Anterior cingulate cortex (tissue), 58 donors: ENCODE data around the gene PDCL2.
"Not testable (repeated sequence)": the region's sequence is repeated elsewhere in the genome, so short reads cannot be mapped to it uniquely, and the experiment has no call there.

Experiments
- DNase-seq, 58 donors: peaks; one replicate each; lab custom pipeline; 2025; lab: John Stamatoyannopoulos, UW

Gene PDCL2

DNA sequence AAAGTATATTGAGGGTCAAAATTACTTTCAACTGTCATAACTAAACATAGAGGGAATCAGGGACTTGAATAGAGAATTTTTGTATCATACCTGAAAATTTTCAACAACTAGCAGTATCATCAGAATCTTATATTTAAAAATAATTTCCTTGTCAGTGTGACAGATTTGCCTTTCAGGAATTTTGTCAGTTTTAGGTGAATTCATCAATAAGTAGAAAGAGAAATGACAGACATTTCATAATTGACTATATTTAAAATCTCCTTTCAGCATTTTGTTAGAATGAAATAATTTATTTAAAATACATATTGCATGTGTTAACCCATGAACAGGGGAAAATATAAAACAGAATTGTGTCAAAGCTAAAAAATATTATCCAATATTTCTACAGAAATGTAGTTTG lies 8.6 kb upstream of the PDCL2 start:
- no peak for DNase-seq

DNA sequence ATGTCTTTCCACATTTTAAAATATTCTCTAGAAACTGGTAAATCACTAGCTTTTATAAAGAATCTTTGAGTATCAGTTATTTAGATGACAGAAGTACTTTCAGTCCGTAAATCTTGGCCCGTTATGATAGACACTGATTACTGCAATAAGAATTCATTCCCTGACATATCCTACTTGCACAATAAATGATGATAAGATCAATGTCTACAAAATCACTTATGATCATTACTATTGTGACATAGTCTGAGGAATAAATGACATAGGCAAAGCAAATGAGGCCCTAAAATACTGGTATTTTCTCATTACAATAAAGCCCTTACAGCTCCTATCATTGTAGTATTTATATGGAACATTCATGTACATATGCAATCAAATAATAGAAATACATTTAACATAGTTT lies 6.6 kb upstream of the PDCL2 start:
- DNase-seq = no peak

DNA sequence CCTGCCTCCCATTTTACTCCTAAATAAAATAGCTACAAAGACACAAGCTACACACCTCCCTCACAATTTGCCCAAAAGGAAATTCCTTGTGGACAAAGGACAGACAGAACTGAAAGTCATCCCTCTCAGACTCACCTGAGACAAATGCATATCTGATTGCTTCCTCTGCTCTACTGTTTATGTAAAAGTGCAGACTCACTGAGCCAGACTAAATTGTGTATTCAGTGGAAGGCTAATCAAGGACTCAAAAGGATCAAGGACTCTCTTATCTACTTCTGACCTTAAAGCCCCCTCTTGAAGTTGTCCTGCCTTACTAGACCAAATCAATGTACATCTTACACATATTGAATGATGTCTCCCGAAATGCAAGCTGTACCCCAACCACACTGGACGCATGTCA lies 3.9 kb downstream of the PDCL2 start:
- no peak for DNase-seq

DNA sequence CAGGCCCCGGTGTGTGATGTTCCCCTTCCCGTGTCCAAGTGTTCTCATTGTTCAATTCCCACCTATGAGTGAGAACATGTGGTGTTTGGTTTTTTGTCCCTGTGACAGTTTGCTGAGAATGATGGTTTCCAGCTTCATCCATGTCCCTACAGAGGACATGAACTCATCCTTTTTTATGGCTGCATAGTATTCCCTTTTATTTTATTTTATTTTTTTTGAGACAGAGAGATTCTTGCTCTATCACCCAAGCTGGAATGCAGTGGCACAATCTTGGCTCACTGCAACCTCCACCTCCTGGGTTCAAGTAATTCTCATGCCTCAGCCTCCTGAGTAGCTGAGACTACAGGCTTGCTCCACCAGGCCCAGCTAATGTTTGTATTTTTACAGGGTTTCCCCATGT lies 9.3 kb downstream of the PDCL2 start:
- not testable (repeated sequence) for DNase-seq

DNA sequence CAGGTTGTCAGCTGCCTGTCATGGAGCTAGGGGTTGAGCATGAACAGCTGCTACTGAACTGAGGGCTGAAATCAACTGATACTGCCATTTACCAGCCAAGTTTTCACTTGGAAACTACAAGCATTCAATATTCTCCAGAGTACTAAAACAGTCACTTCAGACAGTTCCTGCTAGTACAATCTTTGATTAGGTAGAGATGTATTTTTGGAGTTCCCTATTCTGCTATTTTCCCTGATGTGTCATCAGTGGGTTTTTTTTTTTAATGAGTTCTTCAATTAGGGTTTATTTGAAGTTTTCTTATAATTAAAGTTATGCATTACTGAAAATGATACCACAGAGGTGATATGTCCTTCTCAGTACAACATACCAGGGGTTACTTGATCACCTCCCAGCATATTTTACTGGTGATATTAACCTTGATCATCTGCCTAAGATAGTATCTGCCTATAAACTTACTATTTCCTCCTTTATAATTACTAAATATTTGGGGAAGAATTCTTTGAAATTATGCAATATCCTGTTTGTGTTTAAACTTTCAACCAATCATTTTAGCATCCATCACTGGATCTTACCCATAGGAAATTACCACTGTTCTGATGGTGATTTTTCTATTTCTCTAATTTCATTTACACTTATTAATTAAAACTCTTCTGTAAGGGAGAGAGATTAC lies 13.6 kb downstream of the PDCL2 start:
- no peak for DNase-seq

DNA sequence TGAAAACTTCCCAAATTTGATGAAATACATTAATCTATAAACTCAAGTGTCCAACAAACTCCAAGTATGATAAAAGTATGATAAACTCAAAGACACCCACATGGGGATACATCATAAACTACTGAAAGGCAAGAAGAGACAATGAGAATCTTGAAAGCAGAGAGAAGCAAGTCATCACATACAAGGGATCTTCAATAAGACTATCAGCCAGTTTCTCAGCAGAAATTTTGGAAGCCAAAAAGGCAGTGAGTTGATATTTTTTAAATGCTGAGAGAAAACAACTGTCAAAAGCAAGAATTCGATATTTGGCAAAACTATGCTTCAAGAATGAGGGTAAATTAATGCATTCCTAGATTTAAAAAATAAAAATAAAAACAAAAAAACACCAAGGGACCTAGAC lies 16.5 kb downstream of the PDCL2 start:
- no peak for DNase-seq

DNA sequence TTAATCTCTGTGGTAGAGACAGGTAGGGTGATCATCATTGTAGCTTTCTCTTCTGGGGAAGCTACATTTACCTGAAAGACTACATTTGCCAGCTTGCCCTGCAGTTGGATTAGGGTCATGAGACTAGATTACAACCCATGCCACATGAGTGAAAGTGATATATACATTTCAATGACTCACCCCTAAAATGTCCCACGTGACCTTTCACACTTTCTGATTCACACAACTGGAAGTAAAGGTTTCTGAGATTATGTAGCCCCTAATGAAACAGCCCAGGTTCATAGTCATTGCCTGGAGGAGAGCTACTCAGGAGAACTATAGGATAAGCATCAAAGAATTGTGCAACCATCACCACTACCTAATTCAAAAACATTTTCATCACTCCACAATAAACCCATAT lies 17.8 kb downstream of the PDCL2 start:
- DNase-seq = no peak

DNA sequence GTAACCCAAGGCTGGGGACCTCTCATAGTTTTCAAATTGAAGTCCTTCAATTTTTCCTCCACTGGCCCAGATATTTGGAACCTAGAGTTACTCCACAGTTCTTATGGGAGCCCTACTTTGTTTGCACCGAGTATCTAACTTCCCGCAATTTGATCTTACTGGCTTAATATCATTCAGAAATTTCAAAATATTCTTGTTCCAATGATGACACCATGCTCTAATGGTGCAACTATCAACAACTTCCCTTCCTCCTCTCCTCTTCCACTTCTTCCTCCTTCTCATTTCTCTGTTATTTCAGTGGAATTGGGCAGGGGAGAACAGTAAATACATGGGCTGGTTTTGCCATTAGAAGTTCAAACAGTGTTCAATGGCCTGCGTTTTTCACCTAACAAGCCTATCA lies 20.2 kb downstream of the PDCL2 start:
- DNase-seq = no peak

DNA sequence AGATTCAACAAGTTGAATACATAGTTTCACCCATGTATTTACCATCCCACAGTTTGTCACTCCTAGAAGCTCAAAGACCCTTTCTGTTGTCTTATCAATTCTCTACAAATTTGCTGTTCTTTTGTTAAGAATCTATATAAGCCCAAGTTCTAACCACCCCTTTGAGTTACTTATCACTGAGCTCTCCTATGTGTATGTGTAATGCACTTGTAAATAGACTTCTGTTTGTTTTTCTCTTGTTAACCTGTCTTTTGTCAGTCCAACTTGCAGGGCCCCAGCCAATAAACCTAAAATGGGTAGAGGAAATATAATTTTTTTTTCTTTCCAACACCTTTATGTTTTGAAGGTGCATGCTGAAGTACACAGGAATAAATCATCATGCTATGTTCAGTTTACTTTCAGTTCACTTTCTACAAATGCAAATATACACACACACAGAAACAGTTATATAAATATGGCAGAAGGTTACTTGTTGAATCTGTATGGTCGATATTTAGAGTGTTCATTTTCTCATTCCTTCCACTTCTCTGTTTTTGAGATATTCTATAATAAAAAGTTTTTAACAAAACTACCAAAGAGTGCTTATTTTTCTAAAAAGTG lies 23.0 kb downstream of the PDCL2 start:
- no peak for DNase-seq

DNA sequence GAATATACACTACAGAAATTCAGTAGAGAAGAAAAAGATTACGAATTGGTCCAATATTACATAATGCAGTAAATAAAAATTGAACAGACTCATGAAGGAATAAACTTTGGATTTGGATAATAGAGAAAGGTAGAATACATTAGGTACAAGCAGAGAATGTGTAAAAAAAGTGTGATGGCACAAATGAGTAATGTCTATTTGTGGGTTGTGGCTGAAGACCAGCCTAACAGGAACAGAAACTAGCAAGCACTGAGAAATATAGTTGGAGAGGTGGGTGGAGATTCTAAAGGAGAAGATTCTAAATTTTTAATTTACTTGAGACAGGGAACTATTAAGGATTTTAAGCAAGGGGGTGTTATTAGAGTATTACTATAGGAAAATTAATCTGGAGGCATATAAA lies 30.2 kb downstream of the PDCL2 start:
- DNase-seq = peak in 1 of 58 donors; percentile 2

DNA sequence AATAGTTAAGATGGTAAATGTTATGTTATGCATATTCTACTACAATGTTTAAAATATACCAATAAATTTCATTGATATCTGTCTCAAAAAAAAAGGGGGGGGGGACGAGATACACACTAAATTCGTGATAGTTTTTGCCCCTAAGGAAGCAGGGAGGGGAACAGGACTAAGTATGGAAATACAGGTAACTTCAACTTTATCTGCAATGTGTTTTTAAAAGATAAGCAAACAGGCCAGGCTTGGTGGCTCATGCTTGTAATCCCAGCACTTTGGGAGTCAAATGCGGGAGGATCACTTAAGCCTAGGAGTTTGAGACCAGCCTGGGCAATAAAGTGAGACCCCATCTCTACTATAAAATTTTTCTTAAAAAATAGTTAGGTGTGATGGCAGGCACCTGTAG lies 31.9 kb downstream of the PDCL2 start:
- DNase-seq = no peak

DNA sequence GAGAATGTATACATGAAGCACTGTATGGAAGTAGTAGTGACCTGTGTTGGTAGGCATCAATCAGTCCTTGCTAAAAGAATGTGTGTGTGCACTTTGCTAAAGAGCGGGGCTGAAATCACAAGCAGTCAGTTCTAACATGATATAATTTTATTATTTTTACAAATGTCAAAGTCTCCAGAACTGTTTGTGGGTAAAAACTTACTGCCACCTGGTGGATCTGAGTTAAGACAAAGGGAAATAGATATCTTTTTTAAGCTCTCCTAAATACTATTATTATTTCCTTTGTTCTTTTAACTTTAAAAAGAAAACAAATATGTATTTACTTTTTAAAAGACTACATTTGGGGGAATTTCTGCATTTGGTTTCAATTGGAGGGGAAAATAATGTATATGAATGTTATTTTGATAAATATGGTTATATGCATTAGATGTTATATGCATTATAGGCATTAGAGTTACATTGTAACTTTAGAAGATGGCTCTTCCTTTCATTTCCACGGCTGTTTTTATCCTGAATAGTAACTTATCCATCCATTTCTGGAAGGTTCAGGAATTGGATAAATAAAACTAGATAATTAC lies 37.5 kb downstream of the PDCL2 start:
- DNase-seq = peak in 1 of 58 donors; percentile 0

DNA sequence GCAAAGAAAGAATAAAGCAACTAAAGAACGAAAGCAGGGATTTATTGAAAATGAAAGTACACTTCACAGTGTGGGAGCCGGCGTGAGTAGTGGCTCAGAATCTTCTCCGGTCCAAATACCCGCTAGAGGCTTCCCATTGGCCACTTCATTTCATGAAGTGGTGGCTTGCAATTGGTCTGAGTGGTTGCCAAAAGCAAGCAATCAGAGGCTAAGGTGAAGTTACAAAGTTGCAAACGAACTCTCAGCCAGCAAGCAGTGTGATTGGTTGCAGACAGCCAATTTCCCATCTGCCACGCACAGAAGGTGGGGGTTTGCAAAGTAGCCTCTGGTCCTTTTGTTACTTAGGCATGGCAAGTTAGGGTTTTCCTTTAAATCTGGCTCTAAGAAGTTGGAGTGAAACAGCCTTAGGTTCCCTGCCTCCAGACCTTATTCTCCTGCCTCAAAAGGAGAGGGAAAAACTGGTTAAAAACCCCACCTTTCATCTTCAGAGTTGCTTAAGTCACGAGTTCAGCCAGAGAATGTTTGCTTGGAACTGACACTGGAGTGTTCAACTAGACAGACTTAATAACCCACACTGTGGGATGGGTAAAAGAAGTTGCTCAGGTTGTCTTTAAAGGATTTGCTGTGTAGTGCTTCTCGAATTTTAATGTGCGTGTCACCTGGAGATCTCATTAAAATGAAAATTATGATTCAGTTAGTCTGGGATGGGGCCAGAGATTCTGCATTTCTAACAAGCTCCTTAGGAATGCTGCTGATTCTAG lies 38.4 kb downstream of the PDCL2 start:
- peak in 2 of 58 donors; percentile 4 to 6 for DNase-seq

DNA sequence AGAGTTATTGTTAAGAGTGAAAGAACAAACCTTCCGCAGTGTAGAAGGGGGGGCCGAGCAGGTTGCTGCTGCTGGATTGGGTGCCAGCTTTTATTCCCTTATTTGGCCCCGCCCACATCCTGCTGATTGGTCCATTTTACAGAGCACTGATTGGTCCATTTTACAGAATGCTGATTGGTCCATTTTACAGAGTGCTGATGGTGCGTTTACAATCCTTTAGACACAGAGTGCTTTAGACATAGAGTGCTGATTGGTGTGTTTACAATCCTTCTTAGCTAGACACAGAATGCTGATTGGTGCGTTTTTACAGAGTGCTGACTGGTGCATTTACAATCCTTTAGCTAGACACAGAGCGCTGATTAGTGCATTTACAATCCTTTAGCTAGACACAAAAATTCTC lies 40.1 kb downstream of the PDCL2 start:
- DNase-seq = not testable (repeated sequence)

DNA sequence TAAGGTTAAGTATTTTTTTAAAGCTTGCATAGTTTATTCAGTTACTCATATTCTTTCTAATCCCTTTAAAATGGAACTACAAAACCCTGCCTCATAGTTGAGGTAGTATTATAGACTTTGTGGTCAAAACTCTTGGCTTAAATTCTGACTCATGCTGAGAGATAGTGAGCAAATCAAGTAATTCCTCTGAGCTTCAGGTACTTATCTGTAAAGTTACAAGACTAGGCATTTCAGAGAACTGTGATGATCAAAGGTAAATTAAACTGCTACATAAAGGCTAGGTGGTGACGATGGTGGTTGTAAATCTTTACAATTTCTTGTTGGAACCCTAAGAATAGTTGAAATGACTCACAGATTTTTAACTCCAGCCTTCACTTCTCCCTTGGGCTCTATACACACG lies 42.2 kb downstream of the PDCL2 start:
- DNase-seq = no peak

DNA sequence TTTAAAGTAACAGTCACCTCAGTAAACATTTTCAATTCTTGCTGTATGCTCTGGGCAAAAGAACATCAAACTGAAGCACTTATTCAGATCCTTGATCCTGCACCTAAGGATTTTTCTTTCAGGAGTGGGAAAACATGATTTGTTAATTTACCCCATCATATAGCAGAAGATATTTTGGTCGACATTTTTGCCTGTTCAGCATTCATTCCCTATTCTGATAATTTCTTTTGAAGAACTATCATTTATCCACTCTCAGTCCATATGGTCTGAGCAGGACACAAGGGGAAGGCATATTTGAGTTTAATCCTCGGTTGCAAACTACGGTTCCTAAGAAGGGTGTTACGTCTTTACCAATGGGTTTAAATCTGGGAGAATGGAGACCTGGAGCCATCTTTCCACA lies 44.1 kb downstream of the PDCL2 start:
- no peak for DNase-seq

DNA sequence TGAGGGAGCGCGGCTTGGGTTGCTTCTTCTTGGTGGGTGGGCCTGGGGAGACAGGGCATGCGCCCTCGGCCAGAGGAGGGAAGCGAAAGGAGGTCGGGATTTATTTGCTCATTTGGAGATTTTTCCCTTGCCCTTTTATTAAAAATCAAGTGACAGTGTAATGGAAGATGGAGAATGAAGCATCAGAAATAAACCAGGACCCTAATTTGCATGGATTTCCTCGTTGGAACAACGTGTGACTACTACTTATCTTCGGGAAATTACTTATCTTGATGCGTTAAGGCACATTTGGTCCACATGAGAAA lies 44.6 kb downstream of the PDCL2 start:
- peak in 2 of 58 donors; percentile 35 to 52 for DNase-seq

DNA sequence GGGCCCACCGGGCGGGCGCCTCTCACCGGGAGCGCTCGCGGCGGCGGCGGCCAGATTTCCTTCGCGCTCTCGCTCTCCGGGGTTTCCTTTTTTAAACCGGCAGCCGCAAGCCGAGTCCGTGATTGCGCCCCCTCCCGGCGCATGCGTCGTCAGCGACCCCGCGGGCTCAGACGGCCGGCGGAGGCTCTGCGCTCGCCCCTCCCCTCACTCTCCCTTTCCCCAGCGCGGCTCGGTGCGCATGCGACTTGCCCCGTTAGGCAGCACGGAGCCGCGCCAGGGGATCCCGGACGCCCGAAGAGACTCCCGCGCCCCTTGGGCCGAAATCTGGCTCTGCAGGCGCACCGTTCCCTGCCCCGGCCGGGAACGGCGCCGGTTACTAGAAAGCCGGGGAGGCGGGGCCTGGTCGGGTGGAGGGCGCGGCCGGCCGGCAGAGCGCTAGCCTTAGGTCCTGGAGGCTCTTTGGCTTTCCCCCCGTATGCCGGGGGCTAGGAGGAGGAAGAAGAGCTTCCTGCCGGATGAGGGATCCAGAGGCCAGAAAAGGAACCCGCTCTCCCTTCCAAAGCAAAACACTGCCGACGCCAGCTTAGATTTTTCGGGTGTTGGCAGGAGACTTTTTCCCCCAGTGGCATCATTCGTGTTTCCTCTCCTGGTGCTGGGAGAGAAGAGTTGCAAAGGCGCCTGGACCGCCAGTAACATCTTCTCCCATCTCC lies 45.1 kb downstream of the PDCL2 start, which contains the start of gene CLOCK:
CLOCK (minus strand) TSS at position 154 of the 710 bp plus-strand sequence. CDS start 64,124 bp downstream, outside the sequence.
- DNase-seq = peak; percentile 20 to 95 (median 83)

DNA sequence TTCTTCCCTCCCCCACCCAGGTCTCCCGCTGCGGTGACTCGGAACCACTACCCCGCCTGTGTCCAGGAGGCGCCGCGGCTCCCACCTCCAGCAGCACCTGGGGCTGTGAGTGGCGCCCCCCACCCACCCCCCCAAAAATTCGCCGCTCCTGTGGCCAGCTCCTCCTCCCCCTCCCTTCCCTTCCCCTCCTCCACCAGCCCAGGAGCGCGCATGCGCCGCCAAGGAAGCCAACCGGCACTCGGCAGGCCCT lies 45.6 kb downstream of the PDCL2 start:
- peak in 18 of 58 donors; percentile 61 to 94 (median 88) for DNase-seq

DNA sequence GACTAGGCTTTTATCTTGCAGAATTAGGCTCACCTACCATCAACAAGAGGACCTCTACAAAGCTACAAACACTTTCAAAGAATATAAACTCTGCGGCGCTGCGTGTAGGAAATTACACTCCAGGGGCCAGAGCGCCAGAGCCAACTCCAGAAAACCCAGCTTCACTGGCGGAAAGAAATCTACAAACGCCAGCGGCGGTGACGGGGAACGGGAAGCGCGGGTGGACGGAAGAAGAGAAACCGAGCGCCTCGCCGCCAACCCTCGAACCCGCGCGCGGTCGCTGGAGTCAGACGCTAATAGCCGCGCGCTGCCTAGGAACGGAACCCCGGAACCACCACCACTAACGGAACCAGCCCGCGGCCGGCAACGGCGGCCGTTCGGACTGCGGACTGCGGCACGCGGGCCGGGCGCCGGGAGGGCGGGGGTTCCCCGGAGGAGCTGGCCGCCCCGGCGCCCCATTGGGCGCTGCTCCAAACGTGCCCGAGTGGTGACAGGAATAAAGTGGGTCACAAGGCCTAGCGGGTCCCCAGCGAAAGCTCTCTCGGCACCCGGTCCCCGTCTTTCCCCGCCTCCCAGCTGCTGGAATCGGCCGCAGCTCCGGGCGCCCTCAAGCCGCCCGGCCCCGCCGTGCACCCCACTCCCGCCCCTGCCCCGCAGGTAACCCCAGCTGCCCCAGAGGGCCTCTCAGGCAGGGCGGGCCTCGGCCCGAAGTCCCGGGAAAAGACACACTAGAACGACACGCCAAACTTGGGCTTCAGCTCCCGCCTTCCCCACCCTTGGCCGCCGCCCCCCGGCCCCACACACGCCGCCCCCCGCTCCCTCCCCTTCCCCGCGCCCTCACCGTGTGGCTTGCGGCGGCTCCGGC lies 46.2 kb downstream of the PDCL2 start:
- DNase-seq = peak in 57 of 58 donors; percentile 42 to 91 (median 77)
